Ammon's horn (tissue), 1 donor: ENCODE measurements around the gene PLPP7.
"Not testable (repeated sequence)": the region's sequence is repeated elsewhere in the genome, so short reads cannot be mapped to it uniquely, and the experiment has no call there.

Experiments used
- DNase-seq: peaks from one replicate; pipeline ENCODE4 v3.0.0-alpha.2; 2016; ENCODE audit warnings: low spot score

Gene PLPP7

GRCh38 chr9:131266266-131267229 is 23.0 kb upstream of the PLPP7 start:
- peak; percentile 31 for DNase-seq

DNA sequence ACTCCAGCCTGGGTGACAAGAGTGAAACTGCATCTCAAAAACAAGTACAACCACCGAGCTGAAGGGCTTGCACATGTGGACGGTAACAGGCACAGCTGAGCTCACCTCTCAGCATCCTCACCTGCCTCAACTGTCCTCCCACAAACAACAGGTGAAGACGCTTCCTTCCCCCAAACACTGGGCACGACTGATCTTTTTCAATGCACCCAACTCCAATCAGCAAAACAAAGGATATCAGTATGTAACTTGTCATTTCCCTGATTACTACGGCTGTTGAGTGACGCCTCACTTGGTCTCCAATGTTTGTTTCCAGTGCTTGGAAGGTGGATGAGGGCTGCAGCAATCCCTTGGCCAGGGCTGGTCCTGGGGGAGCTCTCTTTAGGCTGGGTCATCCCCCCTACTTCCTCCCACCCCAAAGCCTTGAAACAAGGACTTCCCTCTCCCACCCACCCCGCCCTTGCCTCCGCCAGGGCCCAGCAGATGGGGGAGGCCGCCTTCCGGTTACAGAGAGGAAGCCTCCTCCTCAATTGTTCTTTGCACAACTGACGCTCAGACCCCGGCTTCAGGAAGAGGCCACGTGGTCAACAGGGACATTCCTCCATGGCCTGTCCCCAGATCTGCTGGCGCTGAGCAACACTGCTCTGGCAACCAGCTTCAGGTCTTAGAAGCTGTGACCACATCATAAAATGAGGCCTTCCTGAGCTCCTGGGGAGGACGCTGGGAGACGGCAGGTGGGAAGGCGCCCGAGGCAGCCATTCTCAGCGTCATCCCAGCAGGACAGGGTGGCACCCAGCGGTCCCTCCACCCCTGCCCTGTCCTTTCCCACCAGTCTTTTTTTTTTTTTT is 19.1 kb upstream of the PLPP7 start:
- peak; percentile 82 for DNase-seq

DNA sequence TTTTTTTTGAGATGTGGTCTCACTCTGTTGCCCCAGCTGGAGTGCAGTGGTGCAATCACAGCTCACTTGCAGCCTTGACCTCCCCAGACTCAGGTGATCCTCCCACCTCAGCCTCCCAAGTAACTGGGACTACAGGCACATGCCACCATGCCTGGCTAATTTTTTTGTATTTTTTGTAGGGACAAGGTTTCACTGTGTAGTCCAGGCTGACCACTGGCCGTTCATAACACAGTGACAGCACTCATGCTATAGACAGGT is 18.6 kb upstream of the PLPP7 start:
- not testable (repeated sequence) for DNase-seq

DNA sequence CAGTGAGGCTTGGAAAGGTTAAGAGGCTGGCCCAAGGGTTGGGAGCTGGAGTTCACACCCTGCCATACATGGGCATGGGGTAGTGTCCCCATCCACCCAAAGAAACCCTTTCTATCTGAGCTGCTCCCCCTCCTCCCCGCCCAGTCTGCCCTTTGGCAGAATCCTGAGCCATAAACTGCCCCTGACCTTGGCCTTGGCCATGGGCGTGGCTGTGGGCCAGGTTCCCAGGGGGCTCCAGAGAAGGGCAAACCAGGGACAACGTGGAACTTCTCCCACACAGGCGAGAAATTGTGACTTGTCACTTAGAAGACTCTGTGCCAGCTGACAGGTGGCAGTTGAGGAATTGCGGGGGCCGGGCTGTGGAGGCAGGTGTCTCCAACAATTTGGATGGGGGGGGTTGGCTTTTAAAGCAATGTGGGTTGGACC is 18.0 kb upstream of the PLPP7 start:
- DNase-seq, result no peak

GRCh38 chr9:131272212-131272611 is 17.3 kb upstream of the PLPP7 start:
- DNase-seq, result no peak

GRCh38 chr9:131273146-131273855 is 16.2 kb upstream of the PLPP7 start:
- no peak for DNase-seq

- DNase-seq, result no peak
These were observed 15.5 kb upstream of the PLPP7 start for GRCh38 chr9:131273856-131274673.

DNA sequence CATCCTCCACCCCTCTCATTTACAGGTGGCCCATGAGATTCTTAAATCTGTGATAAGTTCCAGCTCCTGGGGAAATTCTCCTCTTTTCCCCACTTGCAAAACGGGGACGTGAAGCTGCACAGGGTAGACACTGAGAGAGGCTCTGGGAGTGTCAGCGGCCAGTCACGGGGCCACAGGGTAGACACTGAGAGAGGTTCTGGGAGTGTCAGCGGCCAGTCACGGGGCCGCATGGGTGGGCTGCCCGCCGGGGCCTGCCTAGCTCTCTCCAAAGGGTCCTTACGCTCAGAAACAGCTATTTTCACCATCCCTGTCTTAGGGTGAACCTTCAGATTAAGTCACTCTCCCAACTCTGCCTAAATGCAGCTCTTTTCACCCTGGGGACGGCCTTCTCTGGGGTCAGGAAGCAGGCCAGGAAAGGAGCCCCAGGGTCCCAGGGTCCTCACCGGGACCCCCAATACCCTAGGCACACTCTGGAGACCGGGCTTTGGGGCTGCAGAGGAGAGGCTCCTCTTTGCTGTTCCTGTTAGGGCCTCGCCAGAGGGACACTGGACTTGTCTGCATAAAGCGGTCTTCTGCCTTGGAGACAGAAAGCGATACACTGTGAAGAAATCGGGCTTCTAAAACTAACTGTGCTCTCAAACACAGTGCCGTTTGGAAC is 14.7 kb upstream of the PLPP7 start:
- DNase-seq, result no peak

DNA sequence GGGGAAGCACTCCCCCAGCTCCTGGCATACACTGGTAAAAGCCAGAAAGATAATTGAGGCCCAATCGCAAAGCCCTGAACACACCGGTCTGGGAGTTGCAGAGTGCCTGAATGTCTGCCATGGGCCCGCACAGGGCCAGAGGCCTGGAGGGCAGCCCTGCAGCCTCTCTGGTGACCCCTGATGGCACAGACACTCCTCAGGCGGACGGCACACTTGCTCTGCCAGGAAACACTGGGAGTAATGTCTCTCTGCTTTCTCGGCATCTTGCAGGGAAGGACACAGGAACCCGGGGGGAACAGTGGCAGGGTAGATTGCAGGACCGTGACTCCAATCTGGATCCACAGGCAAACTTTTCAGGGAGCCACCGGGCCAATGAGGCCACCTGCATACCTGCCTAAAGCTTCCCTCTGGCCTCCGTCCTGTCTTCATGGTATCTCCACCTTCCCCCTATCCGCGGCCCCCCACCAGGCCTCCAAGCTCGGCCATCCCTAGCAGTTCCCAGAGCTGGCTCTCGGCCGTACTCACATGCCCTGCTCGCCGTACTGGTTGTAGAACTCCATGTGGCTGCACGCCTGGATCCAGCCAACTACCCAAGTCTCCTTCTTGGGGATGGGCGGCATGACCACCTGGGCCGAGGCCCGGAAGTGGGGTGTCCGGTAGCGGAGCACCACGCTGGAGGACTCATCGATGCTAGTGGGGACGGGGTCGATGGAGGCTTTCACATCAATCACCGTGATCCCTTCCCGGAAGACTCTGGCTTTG is 14.0 kb upstream of the PLPP7 start:
- DNase-seq, result no peak

DNA sequence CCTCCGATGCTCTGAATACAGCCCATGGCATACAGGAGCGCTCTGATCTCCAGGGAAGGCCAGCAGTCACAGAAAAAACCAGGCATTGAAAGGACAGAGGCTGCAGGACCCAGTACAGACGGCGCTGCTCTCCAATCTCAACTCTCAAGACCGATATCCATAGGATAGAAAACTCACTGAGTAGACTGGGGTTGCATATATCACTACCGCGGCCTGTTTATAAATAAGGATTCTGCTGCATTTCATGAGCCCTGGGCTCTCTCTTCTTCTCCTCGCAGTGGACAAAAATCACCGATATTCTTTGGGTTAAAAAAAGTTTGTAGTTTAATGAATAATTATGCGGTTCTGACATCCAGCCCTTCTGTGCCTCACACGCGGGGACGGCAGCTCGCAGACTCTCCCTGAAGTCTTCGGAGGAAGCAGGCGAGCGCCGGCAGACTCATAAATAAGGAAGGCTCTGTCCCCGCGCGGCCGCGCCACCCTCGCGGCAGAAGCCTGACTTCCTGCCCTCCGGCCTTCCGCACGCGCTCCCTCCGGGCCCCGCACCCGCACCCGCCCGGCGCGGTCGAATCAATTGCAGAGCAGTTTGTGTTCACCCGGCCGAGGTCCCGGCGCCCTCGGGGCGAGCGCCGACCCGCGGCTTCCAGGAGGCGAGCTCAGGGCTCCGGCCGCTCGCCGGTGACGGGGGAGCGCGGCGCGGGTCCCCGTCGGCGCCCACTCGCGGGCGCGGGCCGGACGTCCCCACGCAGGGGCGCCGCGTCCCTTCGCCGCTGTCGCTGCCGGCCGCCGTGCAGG is 13.2 kb upstream of the PLPP7 start, which contains the start of gene FAM78A:
Gene FAM78A, minus strand, starts transcription at position 417 of the 795 bp plus-strand sequence. Its CDS starts 331 bp downstream, at position 86.
- DNase-seq, result no peak

GRCh38 chr9:131276891-131277286 is 12.6 kb upstream of the PLPP7 start:
- no peak for DNase-seq

DNA sequence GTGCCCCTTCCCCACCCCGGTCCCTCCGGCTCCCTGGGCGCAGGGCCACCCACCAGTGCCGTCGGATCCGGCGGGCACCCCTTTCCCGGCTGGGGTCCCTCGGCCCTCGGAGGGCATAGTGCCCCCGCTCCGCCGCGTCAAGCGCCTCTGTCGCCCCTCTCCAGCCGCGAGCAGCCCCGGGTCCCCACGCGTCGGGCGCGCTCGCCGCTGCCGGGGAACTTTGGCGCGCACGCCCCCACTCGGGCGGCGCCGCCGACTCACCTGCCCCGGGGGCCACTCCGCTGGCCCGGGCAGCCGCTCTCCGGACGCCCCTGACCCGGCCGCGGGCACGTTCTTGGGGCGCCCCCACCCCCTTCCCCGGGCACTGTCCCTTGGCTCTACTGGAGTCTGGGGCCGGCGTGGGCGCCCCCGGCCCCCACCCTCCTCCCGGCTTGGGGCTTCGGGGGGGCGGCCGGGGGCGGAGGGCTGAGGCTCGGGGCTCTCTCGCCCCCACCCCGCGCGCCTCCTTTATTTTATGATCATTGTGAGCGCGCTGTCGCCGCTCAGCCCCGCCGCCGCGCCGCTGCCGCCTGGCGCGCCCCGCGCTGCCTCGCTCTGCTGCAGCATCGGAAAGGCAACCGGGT is 12.1 kb upstream of the PLPP7 start:
- DNase-seq, result no peak

DNA sequence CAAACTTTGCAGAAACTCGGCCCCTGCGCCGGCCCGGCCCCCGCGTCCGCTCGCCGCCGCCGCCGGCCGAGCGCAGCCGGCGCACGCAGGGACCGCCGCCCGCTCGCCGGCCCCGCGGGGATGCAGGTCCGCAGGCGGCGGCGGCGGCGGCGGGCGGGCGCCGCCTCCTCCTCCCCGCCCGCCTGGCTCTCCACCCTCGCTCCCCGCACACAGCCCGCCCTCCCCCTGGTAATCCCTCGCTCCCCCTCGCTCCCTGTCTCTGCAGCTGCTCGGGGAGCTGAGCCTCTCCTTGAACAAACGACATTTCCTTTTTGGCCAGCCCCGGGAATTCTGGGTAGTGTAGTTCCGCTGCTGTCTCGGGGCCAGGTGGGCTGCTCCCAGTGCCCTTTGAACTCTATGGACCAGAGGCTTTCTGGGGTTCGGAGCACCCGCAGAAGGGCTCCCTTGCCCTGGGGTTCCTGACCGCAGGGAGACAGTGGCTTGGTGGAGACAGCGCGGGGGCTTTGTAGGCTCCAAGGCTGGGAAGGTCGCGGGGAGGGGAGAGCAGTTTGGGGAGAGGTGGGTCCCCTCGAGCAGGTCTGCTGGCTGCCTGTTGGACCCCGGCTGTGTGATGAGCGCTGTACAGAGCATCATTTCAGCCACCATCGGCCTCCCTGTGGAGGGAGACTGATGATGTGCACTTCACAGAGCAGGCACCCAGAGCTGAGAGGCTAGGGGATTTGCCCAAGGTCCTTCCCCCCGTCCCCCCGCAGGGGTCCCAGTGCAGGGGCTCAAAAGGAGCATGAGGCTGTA is 11.4 kb upstream of the PLPP7 start:
- DNase-seq, result peak; percentile 95

DNA sequence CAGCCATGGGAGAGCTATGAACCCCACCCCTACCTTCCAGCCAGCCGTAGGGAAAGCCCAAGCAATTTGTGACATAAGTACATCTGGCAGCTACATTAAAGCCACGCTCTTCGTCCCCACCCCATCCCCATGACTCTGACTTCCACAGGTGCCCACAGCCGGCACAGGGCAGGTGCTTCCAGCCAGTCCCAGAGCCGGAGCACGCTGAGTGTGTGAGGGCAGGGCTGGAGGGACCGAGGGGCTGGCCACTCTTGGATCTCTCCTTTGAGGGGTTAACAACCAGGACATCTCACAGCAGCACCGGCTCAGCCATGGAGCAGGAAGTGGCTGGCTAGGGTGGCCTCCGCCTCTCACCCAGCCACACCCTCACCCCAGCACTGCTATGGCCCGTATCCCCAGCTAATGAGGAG is 10.8 kb upstream of the PLPP7 start:
- DNase-seq, result no peak

DNA sequence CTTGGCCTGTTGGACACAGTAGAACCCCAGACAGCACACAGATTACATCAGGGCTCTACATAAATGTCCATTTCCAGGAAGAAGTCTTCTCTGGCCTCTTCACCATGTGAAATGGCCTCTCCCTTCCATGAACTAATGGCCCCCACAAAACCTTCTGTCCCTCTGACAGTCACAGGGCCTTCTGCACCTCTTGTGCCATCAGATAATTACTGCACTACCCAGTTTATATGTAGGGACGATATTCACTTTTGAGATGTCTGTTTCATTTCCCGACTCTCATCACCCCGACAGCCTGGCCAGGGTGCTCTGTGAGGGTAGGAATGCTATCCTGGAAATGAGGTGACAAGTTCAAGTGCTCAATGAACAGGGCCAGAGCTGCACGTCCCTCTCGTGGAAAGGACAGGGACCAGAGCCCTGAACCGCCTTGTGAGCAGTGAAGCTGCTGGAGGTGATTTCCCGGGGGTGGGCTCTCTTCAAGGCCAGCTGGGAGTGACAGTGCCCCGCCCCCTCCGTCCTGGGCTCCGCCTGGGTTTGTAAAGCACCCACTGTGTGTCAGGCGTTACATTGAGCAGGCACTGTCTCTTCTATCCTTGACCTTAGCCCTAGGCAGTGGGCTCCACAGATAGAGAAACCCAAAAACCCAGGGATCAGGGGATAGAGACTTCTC is 10.2 kb upstream of the PLPP7 start:
- no peak for DNase-seq

DNA sequence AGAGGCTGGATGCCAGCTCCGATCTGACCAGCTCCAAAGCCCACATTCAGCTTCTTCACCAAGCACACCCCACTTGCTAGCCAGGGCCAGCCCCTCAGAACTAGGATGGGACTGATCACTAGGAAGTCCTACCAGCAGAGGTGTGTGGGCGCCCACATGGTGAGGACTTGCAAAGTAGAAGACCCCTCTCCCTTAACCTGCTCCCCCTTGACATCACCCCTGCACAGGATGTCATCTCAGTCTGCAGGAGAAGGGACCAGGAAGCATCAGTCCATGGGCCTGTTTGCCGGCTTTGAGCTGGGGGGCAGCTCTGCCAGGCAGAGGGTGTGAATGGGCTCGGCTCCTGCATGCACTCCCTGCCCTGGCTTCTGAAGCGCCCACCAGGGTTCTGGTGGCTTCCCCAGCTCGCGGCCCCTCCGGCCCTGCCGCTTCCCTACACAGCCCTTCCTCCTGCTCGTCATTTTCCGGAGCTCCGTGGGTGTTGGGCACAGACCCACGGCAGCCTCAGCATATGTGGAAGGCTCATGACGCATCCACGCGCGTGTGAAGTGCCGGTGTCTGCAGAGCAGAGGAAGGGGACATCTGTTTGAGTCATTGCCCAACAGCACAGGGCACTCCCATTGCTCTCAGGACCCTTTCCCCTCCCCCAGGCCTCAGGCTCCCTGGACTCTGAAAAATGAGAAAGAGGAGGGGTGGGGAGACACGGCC is 9.5 kb upstream of the PLPP7 start:
- peak; percentile 47 for DNase-seq

- no peak for DNase-seq
These were observed 8.9 kb upstream of the PLPP7 start for GRCh38 chr9:131280660-131281059.
